Ammon's horn (tissue), 1 donor: ENCODE results near the gene EEF1AKMT4.

Experiments
- DNase-seq: peaks from one replicate; pipeline ENCODE4 v3.0.0-alpha.2; 2016; ENCODE audit warnings: low spot score

The EEF1AKMT4 gene

GRCh38 chr3:184235381-184236032 lies 14.0 kb upstream of the EEF1AKMT4 start:
- no peak for DNase-seq

GRCh38 chr3:184236033-184236410 lies 13.4 kb upstream of the EEF1AKMT4 start:
- no peak for DNase-seq

GRCh38 chr3:184236636-184237035 lies 12.8 kb upstream of the EEF1AKMT4 start:
- DNase-seq = no peak

- DNase-seq = no peak
Observed at GRCh38 chr3:184237211-184237610, 12.3 kb upstream of the EEF1AKMT4 start.

- no peak for DNase-seq
Observed at GRCh38 chr3:184237807-184238206, 11.7 kb upstream of the EEF1AKMT4 start.

- DNase-seq = no peak
Observed at GRCh38 chr3:184238246-184238818, 11.1 kb upstream of the EEF1AKMT4 start.

GRCh38 chr3:184239221-184239620 lies 10.3 kb upstream of the EEF1AKMT4 start:
- DNase-seq = no peak

GRCh38 chr3:184239708-184240107 lies 9.8 kb upstream of the EEF1AKMT4 start:
- no peak for DNase-seq

GRCh38 chr3:184240384-184241140 lies 8.9 kb upstream of the EEF1AKMT4 start:
- DNase-seq = no peak

GRCh38 chr3:184241141-184241446 lies 8.4 kb upstream of the EEF1AKMT4 start:
- no peak for DNase-seq

GRCh38 chr3:184241447-184242296 lies 7.8 kb upstream of the EEF1AKMT4 start:
- DNase-seq = no peak

GRCh38 chr3:184242297-184242685 lies 7.2 kb upstream of the EEF1AKMT4 start:
- DNase-seq = no peak

- peak; percentile 85 for DNase-seq
Observed at GRCh38 chr3:184248454-184249411, 739 bp upstream of the EEF1AKMT4 start, which contains the start of gene ALG3. Gene ALG3 (minus strand): TSS chr3:184248962. CDS start chr3:184248940, 22 bp downstream.

- peak; percentile 89 for DNase-seq
Observed at GRCh38 chr3:184250167-184250828, 826 bp downstream of the EEF1AKMT4 start.

GRCh38 chr3:184255291-184256039 lies 6.0 kb downstream of the EEF1AKMT4 start:
- DNase-seq = no peak

GRCh38 chr3:184257083-184257915 lies 7.8 kb downstream of the EEF1AKMT4 start:
- DNase-seq = no peak

GRCh38 chr3:184258926-184259325 lies 9.5 kb downstream of the EEF1AKMT4 start:
- DNase-seq = no peak

GRCh38 chr3:184259396-184259877 lies 10.0 kb downstream of the EEF1AKMT4 start:
- no peak for DNase-seq
